ENCODE measurements around the gene CCDC141.

- TF ChIP-seq CTCF (IDR thresholded peaks at IDR 0.05; ENCODE audit: low read depth, low read length, poor library complexity, severe bottlenecking) (no peak), EZH2phosphoT487 (IDR thresholded peaks at IDR 0.05; ENCODE audit: borderline replicate concordance, low read length) (no peak)
Observed at GRCh38 chr2:178782236-178782635, 267.7 kb downstream of the CCDC141 start.
